Measurements from ENCODE around the gene ZBTB37.

- no peak for TF ChIP-seq ARNTL (CRISPR knock-in tag; IDR thresholded peaks at IDR 0.05; ENCODE audit: borderline replicate concordance, low read depth)
- TF ChIP-seq PATZ1 (CRISPR knock-in tag; IDR thresholded peaks at IDR 0.05; ENCODE audit: borderline replicate concordance), result no peak
Observed at GRCh38 chr1:173893611-173894010, 25.4 kb downstream of the ZBTB37 start.
